Measurements from ENCODE around the gene FANCE.
"Not testable (repeated sequence)": the region's sequence is repeated elsewhere in the genome, so short reads cannot be mapped to it uniquely, and the experiment has no call there.

The FANCE gene

GRCh38 chr6:35419961-35420360 lies 32.2 kb upstream of the FANCE start:
- H3K9me3 Mint-ChIP-seq: no peaks in the 10 kb centered on the region
- H3K36me3 Mint-ChIP-seq: peaks cover 24% of the 10 kb centered on the region
- no peak for DNase-seq (ENCODE audit: low spot score in 2 of 2)
- H3K27ac Mint-ChIP-seq: no peak overlapping the region
- ATAC-seq (ENCODE audit: low read depth): no peak
- no peak overlapping the region for H3K4me3 Mint-ChIP-seq
- H3K27me3 Mint-ChIP-seq: no peaks in the 10 kb centered on the region
- H3K4me1 Mint-ChIP-seq: peaks cover 2% of the 10 kb centered on the region

- H3K9me3 Mint-ChIP-seq: peaks cover 4% of the 10 kb centered on the region
- peaks cover 7% of the 10 kb centered on the region for H3K4me1 Mint-ChIP-seq
- no peak for ATAC-seq (ENCODE audit: low read depth)
- DNase-seq (ENCODE audit: low spot score in 2 of 2): no peak
- H3K36me3 Mint-ChIP-seq: peaks cover 30% of the 10 kb centered on the region
- H3K4me3 Mint-ChIP-seq: no peak overlapping the region
- H3K27ac Mint-ChIP-seq: no peak overlapping the region
- H3K27me3 Mint-ChIP-seq: no peaks in the 10 kb centered on the region
Observed at GRCh38 chr6:35425284-35425683, 26.9 kb upstream of the FANCE start.

- H3K36me3 Mint-ChIP-seq: peaks cover 28% of the 10 kb centered on the region
- no peak for DNase-seq (ENCODE audit: low spot score in 2 of 2)
- no peak overlapping the region for H3K4me3 Mint-ChIP-seq
- peaks cover 7% of the 10 kb centered on the region for H3K4me1 Mint-ChIP-seq
- ATAC-seq (ENCODE audit: low read depth): no peak
- no peaks in the 10 kb centered on the region for H3K27me3 Mint-ChIP-seq
- peaks cover 5% of the 10 kb centered on the region for H3K9me3 Mint-ChIP-seq
- peak overlapping the region; percentile 60 for H3K27ac Mint-ChIP-seq
Observed at GRCh38 chr6:35426074-35426473, 26.1 kb upstream of the FANCE start.

- peaks cover 24% of the 10 kb centered on the region for H3K36me3 Mint-ChIP-seq
- no peak for DNase-seq (ENCODE audit: low spot score in 2 of 2)
- H3K4me1 Mint-ChIP-seq: peaks cover 7% of the 10 kb centered on the region
- no peak overlapping the region for H3K4me3 Mint-ChIP-seq
- no peak for ATAC-seq (ENCODE audit: low read depth)
- no peaks in the 10 kb centered on the region for H3K27me3 Mint-ChIP-seq
- H3K9me3 Mint-ChIP-seq: peaks cover 5% of the 10 kb centered on the region
- H3K27ac Mint-ChIP-seq: no peak overlapping the region
Observed at GRCh38 chr6:35427435-35427834, 24.7 kb upstream of the FANCE start.

- Mint-ChIP-seq H3K4me1 (peaks cover 7% of the 10 kb centered on the region), H3K9me3 (peaks cover 5% of the 10 kb centered on the region), H3K27me3 (no peaks in the 10 kb centered on the region), H3K36me3 (peaks cover 22% of the 10 kb centered on the region), H3K4me3 (no peak overlapping the region), H3K27ac (no peak overlapping the region)
- DNase-seq (ENCODE audit: low spot score in 2 of 2): no peak
- ATAC-seq (ENCODE audit: low read depth): no peak
Observed at GRCh38 chr6:35427851-35428321, 24.3 kb upstream of the FANCE start.

- no peaks in the 10 kb centered on the region for H3K27me3 Mint-ChIP-seq
- peaks cover 7% of the 10 kb centered on the region for H3K4me1 Mint-ChIP-seq
- DNase-seq (ENCODE audit: low spot score in 2 of 2) (no peak), ATAC-seq (ENCODE audit: low read depth) (no peak)
- no peak overlapping the region for H3K27ac Mint-ChIP-seq
- H3K36me3 Mint-ChIP-seq: peaks cover 22% of the 10 kb centered on the region
- no peak overlapping the region for H3K4me3 Mint-ChIP-seq
- H3K9me3 Mint-ChIP-seq: peaks cover 5% of the 10 kb centered on the region
Observed at GRCh38 chr6:35428421-35429149, 23.6 kb upstream of the FANCE start.

GRCh38 chr6:35429463-35429862 lies 22.7 kb upstream of the FANCE start:
- Mint-ChIP-seq H3K4me1 (peaks cover 7% of the 10 kb centered on the region), H3K36me3 (peaks cover 21% of the 10 kb centered on the region)
- no peak for DNase-seq (ENCODE audit: low spot score in 2 of 2)

GRCh38 chr6:35432291-35432690 lies 19.8 kb upstream of the FANCE start:
- Mint-ChIP-seq H3K36me3 (peaks cover 4% of the 10 kb centered on the region), H3K27me3 (no peaks in the 10 kb centered on the region), H3K9me3 (peaks cover 5% of the 10 kb centered on the region), H3K4me1 (no peaks in the 10 kb centered on the region), H3K27ac (no peak overlapping the region), H3K4me3 (no peak overlapping the region)
- ATAC-seq (ENCODE audit: low read depth) (no peak), DNase-seq (ENCODE audit: low spot score in 2 of 2) (no peak)

More at GRCh38 chr6:35429463-35429862, 22.7 kb upstream of the FANCE start:
- no peak for ATAC-seq (ENCODE audit: low read depth)
- Mint-ChIP-seq H3K4me3 (no peak overlapping the region), H3K9me3 (peaks cover 5% of the 10 kb centered on the region), H3K27ac (no peak overlapping the region), H3K27me3 (no peaks in the 10 kb centered on the region)

- ATAC-seq (ENCODE audit: low read depth); H3K27ac Mint-ChIP-seq; H3K27me3 Mint-ChIP-seq; H3K9me3 Mint-ChIP-seq; H3K36me3 Mint-ChIP-seq; H3K4me3 Mint-ChIP-seq; DNase-seq (ENCODE audit: low spot score in 2 of 2); H3K4me1 Mint-ChIP-seq: not testable (repeated sequence)
Observed at GRCh38 chr6:35432702-35433101, 19.4 kb upstream of the FANCE start.

- no peaks in the 10 kb centered on the region for H3K36me3 Mint-ChIP-seq
- ATAC-seq (ENCODE audit: low read depth) (no peak), DNase-seq (ENCODE audit: low spot score in 2 of 2) (no peak)
- no peak overlapping the region for H3K4me3 Mint-ChIP-seq
- H3K27me3 Mint-ChIP-seq: no peaks in the 10 kb centered on the region
- no peak overlapping the region for H3K27ac Mint-ChIP-seq
- H3K4me1 Mint-ChIP-seq: no peaks in the 10 kb centered on the region
- peaks cover 1% of the 10 kb centered on the region for H3K9me3 Mint-ChIP-seq
Observed at GRCh38 chr6:35435074-35435837, 16.9 kb upstream of the FANCE start.

GRCh38 chr6:35436071-35436857 lies 15.9 kb upstream of the FANCE start:
- H3K4me3 Mint-ChIP-seq: no peak overlapping the region
- no peaks in the 10 kb centered on the region for H3K9me3 Mint-ChIP-seq
- ATAC-seq (ENCODE audit: low read depth): no peak
- H3K4me1 Mint-ChIP-seq: no peaks in the 10 kb centered on the region
- no peaks in the 10 kb centered on the region for H3K27me3 Mint-ChIP-seq
- no peak for DNase-seq (ENCODE audit: low spot score in 2 of 2)
- no peaks in the 10 kb centered on the region for H3K36me3 Mint-ChIP-seq
- H3K27ac Mint-ChIP-seq: no peak overlapping the region

GRCh38 chr6:35438378-35439065 lies 13.6 kb upstream of the FANCE start:
- not testable (repeated sequence) for H3K36me3 Mint-ChIP-seq; H3K27me3 Mint-ChIP-seq; DNase-seq (ENCODE audit: low spot score in 2 of 2); H3K4me1 Mint-ChIP-seq; H3K27ac Mint-ChIP-seq; ATAC-seq (ENCODE audit: low read depth); H3K9me3 Mint-ChIP-seq; H3K4me3 Mint-ChIP-seq

GRCh38 chr6:35439308-35439707 lies 12.8 kb upstream of the FANCE start:
- no peak overlapping the region for H3K4me3 Mint-ChIP-seq
- DNase-seq (ENCODE audit: low spot score in 2 of 2): no peak
- H3K9me3 Mint-ChIP-seq: no peaks in the 10 kb centered on the region
- H3K4me1 Mint-ChIP-seq: no peaks in the 10 kb centered on the region
- no peaks in the 10 kb centered on the region for H3K36me3 Mint-ChIP-seq
- no peak overlapping the region for H3K27ac Mint-ChIP-seq
- ATAC-seq (ENCODE audit: low read depth): no peak
- no peaks in the 10 kb centered on the region for H3K27me3 Mint-ChIP-seq
